KMS-11 (cell line): ENCODE measurements around the gene FKBP8.

Source experiments
- H2AFZ ChIP-seq: fragments of 200-600 bp; sonication (generic); 2 replicates; pipeline ENCODE4 v1.6.1; 2016; ENCODE audit warnings: antibody characterized with exemption, mixed run types, low read depth
- H3K27ac ChIP-seq: fragments of 200-600 bp; sonication (generic); 2 replicates; pipeline ENCODE4 v1.6.1; 2016; ENCODE audit warnings: mild to moderate bottlenecking, mixed run types
- H3K27me3 ChIP-seq: fragments of 200-600 bp; sonication (generic); 2 replicates; pipeline ENCODE4 v1.6.1; 2017; ENCODE audit warnings: mild to moderate bottlenecking, low read depth, mixed run types, moderate library complexity; ENCODE audit not compliant: insufficient read depth
- H3K36me3 ChIP-seq: fragments of 200-600 bp; sonication (generic); 2 replicates; pipeline ENCODE4 v1.6.1; 2017; ENCODE audit warnings: mild to moderate bottlenecking, mixed run types; ENCODE audit not compliant: insufficient read depth
- H3K4me1 ChIP-seq: fragments of 200-600 bp; sonication (generic); 2 replicates; pipeline ENCODE4 v1.6.1; 2016; ENCODE audit warnings: mild to moderate bottlenecking, low read depth, mixed run types; ENCODE audit not compliant: poor library complexity, severe bottlenecking
- H3K4me2 ChIP-seq: fragments of 200-600 bp; sonication (generic); 2 replicates; pipeline ENCODE4 v1.7.0; 2016; ENCODE audit warnings: mild to moderate bottlenecking, mixed run types
- H3K4me3 ChIP-seq: fragments of 200-600 bp; sonication (generic); IDR thresholded peaks from 2 replicates; pipeline ENCODE4 v1.6.1; 2017; ENCODE audit warnings: low read depth, low read length, mixed read lengths; ENCODE audit not compliant: insufficient read depth
- H3K79me2 ChIP-seq: fragments of 200-600 bp; sonication (generic); 2 replicates; pipeline ENCODE4 v1.6.1; 2016; ENCODE audit warnings: low read depth, mixed run types; ENCODE audit not compliant: insufficient read depth
- H3K9ac ChIP-seq: fragments of 200-600 bp; sonication (generic); 2 replicates; pipeline ENCODE4 v1.6.1; 2016; ENCODE audit warnings: mild to moderate bottlenecking, mixed run types
- H4K20me1 ChIP-seq: fragments of 200-600 bp; sonication (generic); 2 replicates; pipeline ENCODE4 v1.6.1; 2016; ENCODE audit warnings: mild to moderate bottlenecking, mixed run types; ENCODE audit not compliant: insufficient read depth
- CTCF ChIP-seq: fragments of 200-600 bp; sonication (generic); conservative IDR thresholded peaks from 2 replicates; pipeline ENCODE4 v1.6.1; 2017; ENCODE audit warnings: low read depth, mild to moderate bottlenecking, antibody characterized with exemption, low read length, moderate library complexity, mixed read lengths

FKBP8 gene

GRCh38 chr19:18589380-18590272 is 46.3 kb upstream of the FKBP8 start:
- no peak for TF ChIP-seq CTCF
- H3K27ac ChIP-seq = peak overlapping the region; percentile 94
- peaks cover 10% of the 10 kb centered on the region for H3K79me2 ChIP-seq
- H3K36me3 ChIP-seq = no peaks in the 10 kb centered on the region
- H3K27me3 ChIP-seq = no peaks in the 10 kb centered on the region
- H2AFZ ChIP-seq = peak overlapping the region; percentile 79; the same call in 1 of the 2 replicates
- H4K20me1 ChIP-seq = no peaks in the 10 kb centered on the region
- H3K4me3 ChIP-seq = no peak overlapping the region
- peaks cover 17% of the 10 kb centered on the region for H3K4me1 ChIP-seq
- H3K4me2 ChIP-seq = peak overlapping the region; percentile 99
- H3K9ac ChIP-seq = peak overlapping the region; percentile 89

GRCh38 chr19:18588611-18589379 is 45.4 kb upstream of the FKBP8 start, which contains the start of gene REX1BD:
Gene REX1BD (plus strand): TSS chr19:18588798. CDS start chr19:18588802, 4 bp downstream.
- Histone ChIP-seq H4K20me1 (no peaks in the 10 kb centered on the region), H3K79me2 (peaks cover 10% of the 10 kb centered on the region), H3K36me3 (no peaks in the 10 kb centered on the region), H3K4me2 (peak within 1 kb of the TSS; percentile 99), H3K27ac (peak within 1 kb of the TSS; percentile 94), H3K4me1 (peaks cover 14% of the 10 kb centered on the region), H3K9ac (peak within 1 kb of the TSS; percentile 89), H3K27me3 (no peaks in the 10 kb centered on the region), H3K4me3 (no peak within 1 kb of the TSS), H2AFZ (peak within 1 kb of the TSS; percentile 79)
- peak; percentile 82 for TF ChIP-seq CTCF

- no peaks in the 10 kb centered on the region for H3K36me3 ChIP-seq
- no peak overlapping the region for H3K4me3 ChIP-seq
- H2AFZ ChIP-seq = peak overlapping the region; percentile 79
- H3K4me2 ChIP-seq = peak overlapping the region; percentile 62; the same call in 1 of the 2 replicates
- peak overlapping the region; percentile 94 for H3K27ac ChIP-seq
- peaks cover 10% of the 10 kb centered on the region for H3K79me2 ChIP-seq
- peak overlapping the region; percentile 89; the same call in 1 of the 2 replicates for H3K9ac ChIP-seq
- no peak for TF ChIP-seq CTCF
- H4K20me1 ChIP-seq = no peaks in the 10 kb centered on the region
- H3K27me3 ChIP-seq = no peaks in the 10 kb centered on the region
- H3K4me1 ChIP-seq = peaks cover 14% of the 10 kb centered on the region
These were observed 44.7 kb upstream of the FKBP8 start for GRCh38 chr19:18587962-18588610.

GRCh38 chr19:18587561-18587960 is 44.2 kb upstream of the FKBP8 start:
- TF ChIP-seq CTCF = no peak

More at GRCh38 chr19:18587561-18587960, 44.2 kb upstream of the FKBP8 start:
- H4K20me1 ChIP-seq = no peaks in the 10 kb centered on the region
- no peaks in the 10 kb centered on the region for H3K27me3 ChIP-seq
- no peak overlapping the region for H3K4me3 ChIP-seq
- no peak overlapping the region for H3K27ac ChIP-seq
- no peak overlapping the region for H2AFZ ChIP-seq
- H3K36me3 ChIP-seq = no peaks in the 10 kb centered on the region
- peaks cover 10% of the 10 kb centered on the region for H3K79me2 ChIP-seq
- H3K4me2 ChIP-seq = peak overlapping the region; percentile 62; the same call in 1 of the 2 replicates
- peak overlapping the region; percentile 89; the same call in 1 of the 2 replicates for H3K9ac ChIP-seq
- peaks cover 14% of the 10 kb centered on the region for H3K4me1 ChIP-seq
